H9 (cell line): Measurements from ENCODE around the gene DNAJC17. TPM values are rescaled to one million over a fixed set of nuclear protein-coding genes. Genes with fewer than 3 reads are reported as not detected.

ENCODE experiments used
- DNase-seq: peaks from one replicate; pipeline ENCODE4 v3.0.0-alpha.2; 2017
- H2AFZ ChIP-seq: one replicate; pipeline ENCODE4 v1.6.1; 2013; ENCODE audit warnings: mild to moderate bottlenecking, low read length, control low read depth, moderate library complexity
- H2AK5ac ChIP-seq: 2 replicates; pipeline ENCODE4 v1.6.1; 2013; ENCODE audit warnings: low read length, control low read depth, mixed read lengths; ENCODE audit not compliant: insufficient read length
- H2BK120ac ChIP-seq: one replicate; pipeline ENCODE4 v1.6.1; 2013; ENCODE audit warnings: low read depth, mild to moderate bottlenecking, low read length, control low read depth, inconsistent platforms; ENCODE audit not compliant: poor library complexity, severe bottlenecking
- H2BK12ac ChIP-seq: 2 replicates; pipeline ENCODE4 v1.6.1; 2013; ENCODE audit warnings: low read length, control low read depth, mixed read lengths, low read depth; ENCODE audit not compliant: insufficient read length
- H2BK15ac ChIP-seq: 2 replicates; pipeline ENCODE4 v1.6.1; 2013; ENCODE audit warnings: low read depth, low read length, control low read depth
- H2BK20ac ChIP-seq: one replicate; pipeline ENCODE4 v1.6.1; 2013; ENCODE audit warnings: low read depth, mild to moderate bottlenecking, low read length, control low read depth, inconsistent platforms; ENCODE audit not compliant: poor library complexity, severe bottlenecking
- H2BK5ac ChIP-seq: 2 replicates; pipeline ENCODE4 v1.6.1; 2013; ENCODE audit warnings: low read length, control low read depth, mixed read lengths; ENCODE audit not compliant: insufficient read length
- H3K14ac ChIP-seq: 2 replicates; pipeline ENCODE4 v1.6.1; 2013; ENCODE audit warnings: low read length, control low read depth; ENCODE audit not compliant: insufficient read depth
- H3K18ac ChIP-seq: 2 replicates; pipeline ENCODE4 v1.6.1; 2013; ENCODE audit warnings: low read depth, mild to moderate bottlenecking, mixed read lengths, low read length, control low read depth; ENCODE audit not compliant: insufficient read length
- H3K23ac ChIP-seq: 2 replicates; pipeline ENCODE4 v1.6.1; 2013; ENCODE audit warnings: low read length, control low read depth, mixed read lengths, low read depth; ENCODE audit not compliant: insufficient read length
- H3K23me2 ChIP-seq: 2 replicates; pipeline ENCODE4 v1.6.1; 2013; ENCODE audit warnings: low read depth, mild to moderate bottlenecking, mixed read lengths, low read length, control low read depth; ENCODE audit not compliant: insufficient read length, poor library complexity, severe bottlenecking
- H3K27ac ChIP-seq: 2 replicates; pipeline ENCODE4 v1.5.1; 2013; ENCODE audit warnings: low read length, control low read depth, mixed read lengths, low read depth; ENCODE audit not compliant: insufficient read length
- H3K27me3 ChIP-seq: 2 replicates; pipeline ENCODE4 v1.6.1; 2013; ENCODE audit warnings: low read length, control low read depth, inconsistent platforms; ENCODE audit not compliant: insufficient read depth
- H3K4ac ChIP-seq: 2 replicates; pipeline ENCODE4 v1.6.1; 2013; ENCODE audit warnings: low read depth, mild to moderate bottlenecking, control low read depth, inconsistent platforms, low read length, moderate library complexity
- H3K4me1 ChIP-seq: 2 replicates; pipeline ENCODE4 v1.6.1; 2013; ENCODE audit warnings: low read length, control low read depth, inconsistent platforms; ENCODE audit not compliant: insufficient read depth
- H3K4me2 ChIP-seq: 2 replicates; pipeline ENCODE4 v1.6.1; 2013; ENCODE audit warnings: low read length, control low read depth, mixed read lengths; ENCODE audit not compliant: insufficient read length, insufficient read depth
- H3K56ac ChIP-seq: 2 replicates; pipeline ENCODE4 v1.6.1; 2013; ENCODE audit warnings: low read depth, mild to moderate bottlenecking, mixed read lengths, low read length, control low read depth; ENCODE audit not compliant: insufficient read length
- H3K79me1 ChIP-seq: 2 replicates; pipeline ENCODE4 v1.6.1; 2013; ENCODE audit warnings: low read depth, mild to moderate bottlenecking, moderate library complexity, low read length, control low read depth, inconsistent platforms; ENCODE audit not compliant: insufficient read depth, poor library complexity, severe bottlenecking
- H3K79me2 ChIP-seq: 2 replicates; pipeline ENCODE4 v1.6.1; 2013; ENCODE audit warnings: low read length, control low read depth, inconsistent platforms; ENCODE audit not compliant: insufficient read depth
- H3K9ac ChIP-seq: 2 replicates; pipeline ENCODE4 v1.6.1; 2013; ENCODE audit warnings: low read length, control low read depth, mixed read lengths; ENCODE audit not compliant: insufficient read length; ENCODE audit errors: extremely low read depth
- H3K9me3 ChIP-seq: one replicate; pipeline ENCODE4 v1.6.1; 2013; ENCODE audit warnings: low read depth, low read length, inconsistent platforms; ENCODE audit not compliant: control insufficient read depth
- H3T11ph ChIP-seq: one replicate; pipeline ENCODE4 v1.6.1; 2013; ENCODE audit warnings: mild to moderate bottlenecking, low read length, control low read depth, inconsistent platforms
- H4K20me1 ChIP-seq: one replicate; pipeline ENCODE4 v1.6.1; 2013; ENCODE audit not compliant: control insufficient read depth, insufficient read length, insufficient read depth
- H4K5ac ChIP-seq: 2 replicates; pipeline ENCODE4 v1.6.1; 2013; ENCODE audit warnings: low read depth, mild to moderate bottlenecking, mixed read lengths, low read length, control low read depth; ENCODE audit not compliant: insufficient read length
- H4K8ac ChIP-seq: replicated peaks from 2 replicates; pipeline ENCODE4 v1.6.1; 2013; ENCODE audit warnings: low read length, control low read depth, mixed read lengths, low read depth; ENCODE audit not compliant: insufficient read length
- H4K91ac ChIP-seq: 2 replicates; pipeline ENCODE4 v1.6.1; 2013; ENCODE audit warnings: low read depth, mild to moderate bottlenecking, moderate library complexity, mixed read lengths, low read length, control low read depth; ENCODE audit not compliant: insufficient read length
- H3K27ac Mint-ChIP-seq, 3 experiments: 2 replicates in 2 of 3; 3 replicates in 1 of 3; pipeline ENCODE4 v1.8.0; 2020 to 2021; ENCODE audit warnings: mixed read lengths in 3 of 3, mild to moderate bottlenecking in 1 of 3, moderate library complexity in 1 of 3
- H3K27me3 Mint-ChIP-seq: 2 replicates; pipeline ENCODE4 v1.8.0; 2021; ENCODE audit warnings: low read depth, mild to moderate bottlenecking, moderate library complexity, mixed read lengths
- H3K36me3 Mint-ChIP-seq, 3 experiments: 2 replicates in 2 of 3; 3 replicates in 1 of 3; pipeline ENCODE4 v1.8.0; 2020 to 2021; ENCODE audit warnings: low read depth in 3 of 3, mixed read lengths in 3 of 3; ENCODE audit not compliant: insufficient read depth in 1 of 3
- H3K4me1 Mint-ChIP-seq, 2 experiments: 2 replicates each; pipeline ENCODE4 v1.8.0; 2020; ENCODE audit warnings: mixed read lengths in 2 of 2
- H3K4me3 Mint-ChIP-seq, 2 experiments: 2 replicates in 1 of 2; 3 replicates in 1 of 2; pipeline ENCODE4 v1.8.0; 2020 to 2021; ENCODE audit warnings: mild to moderate bottlenecking in 2 of 2, mixed read lengths in 2 of 2, moderate library complexity in 1 of 2
- H3K9me3 Mint-ChIP-seq, 2 experiments: 2 replicates in 1 of 2; 3 replicates in 1 of 2; pipeline ENCODE4 v1.8.0; 2020; ENCODE audit warnings: mild to moderate bottlenecking in 2 of 2, mixed read lengths in 2 of 2, moderate library complexity in 1 of 2
- CTCF ChIP-seq: fragments of 200-600 bp; sonication (generic); conservative IDR thresholded peaks from 3 replicates; pipeline ENCODE4 v1.8.0; 2021; ENCODE audit warnings: antibody characterized with exemption, mild to moderate bottlenecking
- WGBS: extraction: QIAGEN DNeasy Blood & Tissue Kit; methylation state at CpG from one replicate; pipeline ENCODE4 v1.1.7; 2013; ENCODE audit warnings: missing lambda C conversion rate, low lambda C conversion rate, mixed read lengths; ENCODE audit not compliant: insufficient read length; ENCODE audit errors: extremely low coverage; 5-methylcytosine and 5-hydroxymethylcytosine counted together
- total RNA-seq: library from RNA; stranded (reverse); gene quantifications from 2 replicates; pipeline ENCODE4 v1.2.1, GENCODE V29; 2021

The DNAJC17 gene
- total RNA-seq, 1 experiment from 2014 or later: 38.3 TPM

GRCh38 chr15:40790718-40791117, 16.6 kb downstream of the DNAJC17 start:
- Histone ChIP-seq H3K4ac (no peak overlapping the region), H4K91ac (no peak overlapping the region), H3K79me1 (peaks cover 4% of the 10 kb centered on the region), H2BK120ac (no peak overlapping the region), H3K18ac (no peak overlapping the region), H3K4me2 (no peak overlapping the region), H3K9me3 (no peaks in the 10 kb centered on the region), H2BK5ac (no peak overlapping the region), H2AK5ac (no peak overlapping the region), H2BK20ac (no peak overlapping the region), H3K79me2 (no peaks in the 10 kb centered on the region), H2BK15ac (no peak overlapping the region), H3K4me1 (peaks cover 9% of the 10 kb centered on the region; the same call in 1 of the 2 replicates), H4K8ac (no peak overlapping the region), H3K56ac (no peak overlapping the region), H3K23me2 (no peaks in the 10 kb centered on the region), H4K5ac (no peak overlapping the region), H2AFZ (no peak overlapping the region), H3K23ac (no peak overlapping the region), H3K9ac (no peak overlapping the region), H3K27ac (no peak overlapping the region), H2BK12ac (no peak overlapping the region), H4K20me1 (no peaks in the 10 kb centered on the region), H3K14ac (no peak overlapping the region), H3T11ph (no peak overlapping the region), H3K27me3 (no peaks in the 10 kb centered on the region)
- Mint-ChIP-seq H3K4me1 (peaks cover 38 to 39% of the 10 kb centered on the region in 2 experiments), H3K9me3 (no peaks in the 10 kb centered on the region), H3K27me3 (no peaks in the 10 kb centered on the region), H3K36me3 (peaks cover 6 to 14% (median 13%) of the 10 kb centered on the region in 3 experiments; a peak in 5 of 7 replicates), H3K27ac (no peak overlapping the region), H3K4me3 (no peak overlapping the region)
- WGBS: no CpG with 5 or more reads among the region's 3 CpGs
- TF ChIP-seq CTCF: no peak
- no peak for DNase-seq
